ENCODE data around the gene MAN1B1.

Gene MAN1B1

GRCh38 chr9:137086531-137087408 is at the start of gene MAN1B1:
MAN1B1 (plus strand) TSS chr9:137086985; CDS start chr9:137087000, 15 bp downstream.
- DNase-seq: peak; percentile 99

GRCh38 chr9:137037035-137037434 is 49.8 kb upstream of the MAN1B1 start:
- no peak for DNase-seq

- no peak for DNase-seq
Measured at GRCh38 chr9:137037483-137037882, 49.3 kb upstream of the MAN1B1 start.

GRCh38 chr9:137038916-137039315 is 47.9 kb upstream of the MAN1B1 start:
- DNase-seq: no peak

- no peak for DNase-seq
Measured at GRCh38 chr9:137039611-137040366, 47.0 kb upstream of the MAN1B1 start.

- DNase-seq: no peak
Measured at GRCh38 chr9:137040568-137040967, 46.2 kb upstream of the MAN1B1 start.

- no peak for DNase-seq
Measured at GRCh38 chr9:137041124-137041523, 45.7 kb upstream of the MAN1B1 start.

- DNase-seq: no peak
Measured at GRCh38 chr9:137042751-137043727, 43.7 kb upstream of the MAN1B1 start.

GRCh38 chr9:137044037-137044436 is 42.7 kb upstream of the MAN1B1 start:
- DNase-seq: no peak

GRCh38 chr9:137044502-137045177 is 42.1 kb upstream of the MAN1B1 start:
- no peak for DNase-seq

GRCh38 chr9:137045294-137046087 is 41.3 kb upstream of the MAN1B1 start:
- DNase-seq: peak; percentile 58

- peak; percentile 68 for DNase-seq
Measured at GRCh38 chr9:137046088-137046787, 40.5 kb upstream of the MAN1B1 start, which contains the start of gene NPDC1. NPDC1 (minus strand) TSS chr9:137046177; CDS start chr9:137045989, 188 bp downstream.

GRCh38 chr9:137048655-137049543 is 37.9 kb upstream of the MAN1B1 start:
- no peak for DNase-seq

GRCh38 chr9:137049544-137050449 is 37.0 kb upstream of the MAN1B1 start:
- peak; percentile 49 for DNase-seq

GRCh38 chr9:137050570-137050969 is 36.2 kb upstream of the MAN1B1 start:
- no peak for DNase-seq

- DNase-seq: no peak
Measured at GRCh38 chr9:137051145-137051724, 35.5 kb upstream of the MAN1B1 start.

GRCh38 chr9:137052293-137052692 is 34.5 kb upstream of the MAN1B1 start:
- DNase-seq: no peak
